ENCODE data around the gene PTN.

Gene PTN

DNA sequence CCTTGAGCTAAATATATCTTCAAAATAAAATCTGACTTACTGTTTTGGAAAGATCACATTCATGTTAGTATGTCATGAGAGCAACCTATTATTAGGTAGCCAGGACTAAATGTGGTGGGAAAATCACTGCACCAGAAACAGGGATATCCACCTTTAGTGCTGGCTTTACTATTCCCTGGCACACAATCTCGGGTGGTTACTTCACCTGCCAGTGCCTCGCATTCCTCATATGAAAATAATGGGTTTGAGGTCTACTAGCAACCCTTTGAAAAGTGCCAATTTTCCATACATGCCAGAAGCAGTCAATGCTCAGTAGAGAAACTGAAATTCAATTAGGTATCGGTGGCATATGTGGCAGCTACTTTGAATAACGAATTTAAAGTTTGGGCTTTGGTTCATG is 36.8 kb downstream of the PTN start:
- no peaks in the 10 kb centered on the region for H3K27me3 ChIP-seq (ENCODE audit: control insufficient read depth, low read length)
- no peaks in the 10 kb centered on the region for H3F3A ChIP-seq (ENCODE audit: control insufficient read depth, insufficient read depth)
- H3K9me2 ChIP-seq (replicated peaks; ENCODE audit: control insufficient read depth, low read length): no peaks in the 10 kb centered on the region
- no peak overlapping the region for H3K4me2 ChIP-seq (ENCODE audit: low read length)
- no peaks in the 10 kb centered on the region for H3K36me3 ChIP-seq (ENCODE audit: control insufficient read depth, low read length)
- H3K27ac ChIP-seq (ENCODE audit: low read depth, low read length): no peak overlapping the region
- TF ChIP-seq, protein P1, sequence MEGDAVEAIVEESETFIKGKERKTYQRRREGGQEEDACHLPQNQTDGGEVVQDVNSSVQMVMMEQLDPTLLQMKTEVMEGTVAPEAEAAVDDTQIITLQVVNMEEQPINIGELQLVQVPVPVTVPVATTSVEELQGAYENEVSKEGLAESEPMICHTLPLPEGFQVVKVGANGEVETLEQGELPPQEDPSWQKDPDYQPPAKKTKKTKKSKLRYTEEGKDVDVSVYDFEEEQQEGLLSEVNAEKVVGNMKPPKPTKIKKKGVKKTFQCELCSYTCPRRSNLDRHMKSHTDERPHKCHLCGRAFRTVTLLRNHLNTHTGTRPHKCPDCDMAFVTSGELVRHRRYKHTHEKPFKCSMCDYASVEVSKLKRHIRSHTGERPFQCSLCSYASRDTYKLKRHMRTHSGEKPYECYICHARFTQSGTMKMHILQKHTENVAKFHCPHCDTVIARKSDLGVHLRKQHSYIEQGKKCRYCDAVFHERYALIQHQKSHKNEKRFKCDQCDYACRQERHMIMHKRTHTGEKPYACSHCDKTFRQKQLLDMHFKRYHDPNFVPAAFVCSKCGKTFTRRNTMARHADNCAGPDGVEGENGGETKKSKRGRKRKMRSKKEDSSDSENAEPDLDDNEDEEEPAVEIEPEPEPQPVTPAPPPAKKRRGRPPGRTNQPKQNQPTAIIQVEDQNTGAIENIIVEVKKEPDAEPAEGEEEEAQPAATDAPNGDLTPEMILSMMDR (IDR thresholded peaks at IDR 0.05; ENCODE audit: low read depth, low read length, poor library complexity, severe bottlenecking): no peak
- no peak for TF ChIP-seq EZH2phosphoT487 (IDR thresholded peaks at IDR 0.05; ENCODE audit: borderline replicate concordance, low read length)
- H3K9me3 ChIP-seq (ENCODE audit: control insufficient read depth, insufficient read depth, low read length): no peaks in the 10 kb centered on the region
- no peak overlapping the region for H3K4me3 ChIP-seq (ENCODE audit: low read length)
- H3K4me1 ChIP-seq (ENCODE audit: control insufficient read depth, low read length): no peaks in the 10 kb centered on the region
- H4K20me1 ChIP-seq (ENCODE audit: control insufficient read depth, insufficient read depth, low read depth, low read length): no peaks in the 10 kb centered on the region
- H3K79me2 ChIP-seq (ENCODE audit: control insufficient read depth, low read length): no peaks in the 10 kb centered on the region

DNA sequence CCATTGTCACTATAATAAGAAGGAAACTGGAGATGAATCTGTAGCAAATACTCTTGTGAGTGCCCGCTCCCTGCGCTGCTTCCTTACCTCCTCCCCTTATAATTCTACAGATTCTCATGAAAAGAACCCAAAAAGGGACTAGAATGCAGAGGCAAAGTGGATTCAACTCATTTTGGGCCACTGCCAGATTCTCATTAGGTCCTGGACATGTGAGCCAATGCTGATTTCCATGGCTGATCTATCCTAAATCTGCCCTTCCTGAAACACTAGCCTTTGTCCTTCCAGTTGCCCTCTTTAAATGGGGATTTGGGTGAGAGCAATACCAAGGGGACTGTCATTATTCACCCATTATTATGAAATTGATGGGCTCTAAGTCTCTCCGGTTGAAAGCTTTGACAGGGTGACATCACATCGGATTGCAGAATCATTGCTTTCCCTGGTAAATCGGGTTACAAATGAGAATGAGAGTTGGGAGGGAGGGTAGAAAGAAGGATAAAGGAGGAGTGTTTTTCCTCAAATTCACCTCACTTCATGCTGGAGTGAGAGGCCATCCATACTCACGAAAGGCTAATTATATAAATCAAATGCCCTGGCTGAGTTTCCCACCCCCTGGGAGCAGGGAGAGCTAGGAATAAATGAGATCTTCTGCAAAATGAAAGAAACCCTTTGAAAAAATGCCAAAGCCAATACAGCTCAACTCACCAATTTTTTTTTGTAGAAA is 37.5 kb downstream of the PTN start:
- no peak overlapping the region for H3K27ac ChIP-seq (ENCODE audit: low read depth, low read length)
- no peaks in the 10 kb centered on the region for H4K20me1 ChIP-seq (ENCODE audit: control insufficient read depth, insufficient read depth, low read depth, low read length)
- H3K4me1 ChIP-seq (ENCODE audit: control insufficient read depth, low read length): no peaks in the 10 kb centered on the region
- no peaks in the 10 kb centered on the region for H3K36me3 ChIP-seq (ENCODE audit: control insufficient read depth, low read length)
- TF ChIP-seq, protein P1 (IDR thresholded peaks at IDR 0.05; ENCODE audit: low read depth, low read length, poor library complexity, severe bottlenecking): no peak
- no peak for TF ChIP-seq EZH2phosphoT487 (IDR thresholded peaks at IDR 0.05; ENCODE audit: borderline replicate concordance, low read length)
- no peaks in the 10 kb centered on the region for H3F3A ChIP-seq (ENCODE audit: control insufficient read depth, insufficient read depth)
- no peaks in the 10 kb centered on the region for H3K9me2 ChIP-seq (replicated peaks; ENCODE audit: control insufficient read depth, low read length)
- no peak overlapping the region for H3K4me3 ChIP-seq (ENCODE audit: low read length)
- H3K27me3 ChIP-seq (ENCODE audit: control insufficient read depth, low read length): no peaks in the 10 kb centered on the region
- no peaks in the 10 kb centered on the region for H3K9me3 ChIP-seq (ENCODE audit: control insufficient read depth, insufficient read depth, low read length)
- no peaks in the 10 kb centered on the region for H3K79me2 ChIP-seq (ENCODE audit: control insufficient read depth, low read length)
- H3K4me2 ChIP-seq (ENCODE audit: low read length): no peak overlapping the region

DNA sequence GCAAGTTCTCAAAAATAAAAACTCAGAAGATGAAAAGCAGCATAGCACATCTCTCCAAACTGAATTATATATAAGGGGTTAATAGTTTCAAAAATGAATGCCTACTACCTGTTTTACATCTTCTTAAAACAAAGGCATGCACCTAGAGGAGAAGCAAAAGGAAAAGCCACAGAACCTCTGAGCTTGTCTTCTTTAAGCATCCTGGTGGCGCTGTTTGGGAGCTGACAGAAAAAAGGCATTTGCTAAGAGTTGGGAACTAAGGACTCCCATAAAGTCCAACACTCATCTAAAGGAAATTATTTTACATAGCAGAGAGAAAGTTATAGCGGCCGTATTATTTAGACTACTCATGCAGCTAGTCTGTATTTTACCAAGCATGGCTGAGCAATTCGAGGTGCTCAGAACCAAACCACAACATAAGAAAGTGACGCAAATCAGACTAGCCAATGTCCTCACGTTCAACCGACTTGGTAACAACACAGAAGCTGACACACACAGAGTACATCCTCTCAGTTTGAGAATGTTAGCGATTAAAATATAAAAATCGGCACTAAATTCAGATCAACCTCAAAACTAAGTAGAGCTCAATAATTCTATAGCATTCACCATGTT is 38.8 kb downstream of the PTN start:
- TF ChIP-seq, protein P1 (IDR thresholded peaks at IDR 0.05; ENCODE audit: low read depth, low read length, poor library complexity, severe bottlenecking): no peak
- no peak for TF ChIP-seq EZH2phosphoT487 (IDR thresholded peaks at IDR 0.05; ENCODE audit: borderline replicate concordance, low read length)
- H3K27ac ChIP-seq (ENCODE audit: low read depth, low read length): no peak overlapping the region
- no peak overlapping the region for H3K4me3 ChIP-seq (ENCODE audit: low read length)
- no peaks in the 10 kb centered on the region for H3K4me1 ChIP-seq (ENCODE audit: control insufficient read depth, low read length)
- no peaks in the 10 kb centered on the region for H3K9me2 ChIP-seq (replicated peaks; ENCODE audit: control insufficient read depth, low read length)
- H3K36me3 ChIP-seq (ENCODE audit: control insufficient read depth, low read length): no peaks in the 10 kb centered on the region
- no peaks in the 10 kb centered on the region for H3K9me3 ChIP-seq (ENCODE audit: control insufficient read depth, insufficient read depth, low read length)
- H3F3A ChIP-seq (ENCODE audit: control insufficient read depth, insufficient read depth): no peaks in the 10 kb centered on the region
- no peaks in the 10 kb centered on the region for H3K79me2 ChIP-seq (ENCODE audit: control insufficient read depth, low read length)
- no peak overlapping the region for H3K4me2 ChIP-seq (ENCODE audit: low read length)
- H3K27me3 ChIP-seq (ENCODE audit: control insufficient read depth, low read length): no peaks in the 10 kb centered on the region
- no peaks in the 10 kb centered on the region for H4K20me1 ChIP-seq (ENCODE audit: control insufficient read depth, insufficient read depth, low read depth, low read length)
